NCI-H2227 (cell line): ENCODE measurements around the gene GTF2F2.

ENCODE experiments used
- DNase-seq: peaks from one replicate; lab custom pipeline; 2025; ENCODE audit not compliant: unreplicated experiment; lab: John Stamatoyannopoulos, UW

GTF2F2 gene

GRCh38 chr13:45332831-45333219 is 212.5 kb downstream of the GTF2F2 start:
- DNase-seq: no peak

DNA sequence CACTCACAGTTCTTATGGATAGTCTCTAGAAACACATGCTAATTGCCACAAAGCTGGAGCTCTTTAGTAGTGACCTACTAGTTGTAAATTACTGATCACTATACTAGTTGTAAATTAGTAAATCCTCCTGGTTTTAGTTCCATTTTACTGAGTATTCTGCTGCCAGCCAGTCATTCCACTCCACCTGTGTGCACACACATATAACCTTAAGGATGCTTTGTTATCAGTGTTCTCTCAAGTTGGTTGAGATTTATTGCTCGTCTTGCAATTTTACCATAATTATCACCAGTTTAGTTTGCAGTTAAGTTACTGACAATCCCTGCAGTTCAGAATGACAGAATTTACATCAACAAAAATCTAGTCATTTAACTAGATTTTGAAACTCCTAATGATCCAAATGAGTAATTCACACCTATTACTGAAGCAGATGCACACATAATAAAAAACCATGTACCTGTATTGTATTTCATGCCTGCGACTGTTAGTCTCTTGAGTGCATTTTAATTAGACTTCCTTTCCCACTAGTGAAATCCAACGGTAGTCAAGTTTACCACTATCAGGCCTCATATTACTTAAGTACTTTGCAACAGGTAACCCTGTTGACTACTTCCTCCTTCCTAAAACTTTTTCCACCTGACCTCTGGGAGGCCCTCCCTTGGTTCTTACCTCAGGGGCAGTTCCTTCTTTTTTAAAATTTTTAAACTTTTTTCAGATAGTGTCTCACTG is 213.1 kb downstream of the GTF2F2 start:
- no peak for DNase-seq
